ENCODE results near the gene ATXN1. TPM values are rescaled to one million over a fixed set of nuclear protein-coding genes. Genes with fewer than 3 reads are reported as not detected.

ATXN1 gene
- total RNA-seq, 1 experiment from 2014 or later: 19.7 TPM

DNA sequence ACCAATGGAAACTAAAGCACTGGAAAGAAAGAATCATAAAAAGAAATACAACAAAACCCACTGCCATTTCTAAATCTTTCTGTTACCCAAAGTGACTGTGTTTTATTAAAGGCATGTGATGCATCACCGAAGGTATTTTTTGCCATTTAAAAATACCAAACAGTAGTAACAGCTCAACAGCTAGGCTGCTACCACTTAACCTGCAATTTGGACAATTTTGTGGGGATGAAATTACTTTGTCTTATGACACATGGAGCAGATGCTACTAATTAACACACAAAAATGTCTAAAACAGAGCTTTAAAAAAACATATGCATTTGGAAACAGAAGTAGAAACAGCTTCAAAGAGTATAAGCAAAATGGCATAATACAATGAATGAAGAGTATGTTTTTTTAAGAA is 97.4 kb downstream of the ATXN1 start:
- no peak for DNase-seq
- Mint-ChIP-seq H3K36me3 (ENCODE audit: insufficient read depth, unreplicated experiment) (no peaks in the 10 kb centered on the region), H3K4me1 (ENCODE audit: low read depth, unreplicated experiment) (peaks cover 3% of the 10 kb centered on the region), H3K4me3 (ENCODE audit: low read depth, unreplicated experiment) (no peak overlapping the region), H3K27ac (ENCODE audit: unreplicated experiment) (no peak overlapping the region), H3K9me3 (ENCODE audit: low read depth, unreplicated experiment) (no peaks in the 10 kb centered on the region), H3K27me3 (ENCODE audit: unreplicated experiment) (no peaks in the 10 kb centered on the region)
- CTCF ChIA-PET: no interaction called here
- BruUV-seq (replicated peaks): no TSS peak
- TF ChIP-seq, protein P1, sequence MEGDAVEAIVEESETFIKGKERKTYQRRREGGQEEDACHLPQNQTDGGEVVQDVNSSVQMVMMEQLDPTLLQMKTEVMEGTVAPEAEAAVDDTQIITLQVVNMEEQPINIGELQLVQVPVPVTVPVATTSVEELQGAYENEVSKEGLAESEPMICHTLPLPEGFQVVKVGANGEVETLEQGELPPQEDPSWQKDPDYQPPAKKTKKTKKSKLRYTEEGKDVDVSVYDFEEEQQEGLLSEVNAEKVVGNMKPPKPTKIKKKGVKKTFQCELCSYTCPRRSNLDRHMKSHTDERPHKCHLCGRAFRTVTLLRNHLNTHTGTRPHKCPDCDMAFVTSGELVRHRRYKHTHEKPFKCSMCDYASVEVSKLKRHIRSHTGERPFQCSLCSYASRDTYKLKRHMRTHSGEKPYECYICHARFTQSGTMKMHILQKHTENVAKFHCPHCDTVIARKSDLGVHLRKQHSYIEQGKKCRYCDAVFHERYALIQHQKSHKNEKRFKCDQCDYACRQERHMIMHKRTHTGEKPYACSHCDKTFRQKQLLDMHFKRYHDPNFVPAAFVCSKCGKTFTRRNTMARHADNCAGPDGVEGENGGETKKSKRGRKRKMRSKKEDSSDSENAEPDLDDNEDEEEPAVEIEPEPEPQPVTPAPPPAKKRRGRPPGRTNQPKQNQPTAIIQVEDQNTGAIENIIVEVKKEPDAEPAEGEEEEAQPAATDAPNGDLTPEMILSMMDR (IDR thresholded peaks at IDR 0.05; ENCODE audit: unreplicated experiment): no peak
- intact Hi-C loops (cut with micrococcal nuclease; ENCODE audit: unreplicated experiment): no loop called here

- Mint-ChIP-seq H3K27ac (ENCODE audit: unreplicated experiment) (no peak overlapping the region), H3K36me3 (ENCODE audit: insufficient read depth, unreplicated experiment) (no peaks in the 10 kb centered on the region)
- CTCF ChIA-PET: interaction anchor here (0.6 kb wide), 1 partner anchor 11 kb away, joined by 3 read pairs; no protein-coding TSS in a partner anchor
Measured at GRCh38 chr6:16660157-16660497, 101.1 kb downstream of the ATXN1 start.

DNA sequence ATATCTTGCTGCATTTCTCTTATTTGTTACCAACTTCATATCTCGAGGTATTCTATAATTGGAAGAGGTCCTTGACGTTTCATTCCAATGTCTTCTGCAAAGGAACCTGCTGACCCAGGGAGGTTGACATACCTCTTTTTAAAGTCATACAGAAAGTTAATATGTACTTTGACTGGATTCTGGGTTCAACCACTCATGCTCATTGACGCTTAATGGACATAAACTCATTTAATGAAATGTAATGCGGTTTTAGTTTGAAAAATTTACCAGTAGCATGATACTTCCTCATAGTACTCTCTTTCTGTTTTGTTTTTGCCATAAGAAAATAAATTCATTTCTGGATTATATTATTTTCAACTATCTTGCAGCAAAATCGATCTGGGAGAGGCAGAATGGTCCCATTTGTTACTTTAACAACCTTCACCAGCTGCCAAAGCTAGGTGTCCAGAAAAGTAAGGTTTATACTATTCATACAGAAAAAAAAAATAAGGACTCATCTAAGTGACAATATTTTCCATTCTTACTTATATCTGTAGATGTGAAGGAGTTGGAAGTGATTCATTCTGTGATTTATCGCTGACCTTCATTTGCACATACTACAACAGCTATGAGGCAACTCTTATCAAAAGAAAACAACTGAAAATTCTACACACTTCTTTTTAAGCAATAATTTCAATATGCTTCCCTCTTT is 101.6 kb downstream of the ATXN1 start:
- Mint-ChIP-seq H3K27me3 (ENCODE audit: unreplicated experiment) (no peaks in the 10 kb centered on the region), H3K36me3 (ENCODE audit: insufficient read depth, unreplicated experiment) (no peaks in the 10 kb centered on the region), H3K4me1 (ENCODE audit: low read depth, unreplicated experiment) (no peaks in the 10 kb centered on the region), H3K27ac (ENCODE audit: unreplicated experiment) (no peak overlapping the region), H3K4me3 (ENCODE audit: low read depth, unreplicated experiment) (no peak overlapping the region), H3K9me3 (ENCODE audit: low read depth, unreplicated experiment) (no peaks in the 10 kb centered on the region)
- no TSS peak for BruUV-seq (replicated peaks)
- intact Hi-C loops (cut with micrococcal nuclease; ENCODE audit: unreplicated experiment): no loop called here
- CTCF ChIA-PET: interaction anchor here (0.6 kb wide), 1 partner anchor 12 kb away, joined by 3 read pairs; no protein-coding TSS in a partner anchor
- DNase-seq: no peak
- TF ChIP-seq, protein P1 (IDR thresholded peaks at IDR 0.05; ENCODE audit: unreplicated experiment): no peak

More at GRCh38 chr6:16660157-16660497, 101.1 kb downstream of the ATXN1 start:
- TF ChIP-seq, protein P1 (IDR thresholded peaks at IDR 0.05; ENCODE audit: unreplicated experiment): no peak
- Mint-ChIP-seq H3K4me1 (ENCODE audit: low read depth, unreplicated experiment) (no peaks in the 10 kb centered on the region), H3K9me3 (ENCODE audit: low read depth, unreplicated experiment) (no peaks in the 10 kb centered on the region), H3K27me3 (ENCODE audit: unreplicated experiment) (no peaks in the 10 kb centered on the region), H3K4me3 (ENCODE audit: low read depth, unreplicated experiment) (no peak overlapping the region)
- intact Hi-C loops (cut with micrococcal nuclease; ENCODE audit: unreplicated experiment): no loop called here
- BruUV-seq (replicated peaks): no TSS peak
- DNase-seq: no peak

- BruUV-seq (replicated peaks): no TSS peak
- CTCF ChIA-PET: interaction anchor here (0.5 kb wide), 1 partner anchor 103 kb away, joined by 3 read pairs; the partner anchor contains the start of gene ATXN1
- intact Hi-C loops (cut with micrococcal nuclease; ENCODE audit: unreplicated experiment): no loop called here
- DNase-seq: no peak
- H3K9me3 Mint-ChIP-seq (ENCODE audit: low read depth, unreplicated experiment): no peaks in the 10 kb centered on the region
- no peak overlapping the region for H3K27ac Mint-ChIP-seq (ENCODE audit: unreplicated experiment)
- no peak overlapping the region for H3K4me3 Mint-ChIP-seq (ENCODE audit: low read depth, unreplicated experiment)
- no peaks in the 10 kb centered on the region for H3K4me1 Mint-ChIP-seq (ENCODE audit: low read depth, unreplicated experiment)
- H3K36me3 Mint-ChIP-seq (ENCODE audit: insufficient read depth, unreplicated experiment): no peaks in the 10 kb centered on the region
- H3K27me3 Mint-ChIP-seq (ENCODE audit: unreplicated experiment): no peaks in the 10 kb centered on the region
- TF ChIP-seq, protein P1 (IDR thresholded peaks at IDR 0.05; ENCODE audit: unreplicated experiment): no peak
Measured at GRCh38 chr6:16658348-16659034, 102.8 kb downstream of the ATXN1 start.

Data from Calu3 (cell line).